Transverse colon (tissue), 4 donors: ENCODE measurements around the gene OR52E6.

Experiments used
- EP300 ChIP-seq: sonication (generic); formaldehyde crosslinking; IDR thresholded peaks from one replicate; pipeline ENCODE4 v1.6.1; 2017; ENCODE audit warnings: antibody characterized with exemption, low read depth
- POLR2A ChIP-seq: fragments of 450-650 bp; IDR thresholded peaks from one replicate; pipeline ENCODE4 v1.6.1; 2016; ENCODE audit warnings: antibody characterized with exemption, mild to moderate bottlenecking, moderate library complexity
- POLR2AphosphoS5 ChIP-seq, 3 donors: sonication (generic); formaldehyde crosslinking; IDR thresholded peaks; one replicate each; pipeline ENCODE4 v1.6.1; 2016; ENCODE audit warnings: antibody characterized with exemption in 3 of 3
- TF ChIP-seq, protein P1 (sequence below), 5 experiments: fragments of 200-600 bp in 3 of 5; fragments of 450-650 bp in 2 of 5; sonication (generic) in 3 of 5; IDR thresholded peaks; 1 replicate in 2 of 5; 2 replicates in 3 of 5; pipeline ENCODE4 v1.5.1; 2016 to 2017; ENCODE audit warnings: antibody characterized with exemption in 5 of 5, inconsistent platforms in 3 of 5, mild to moderate bottlenecking in 2 of 5, moderate library complexity in 1 of 5

DNA sequence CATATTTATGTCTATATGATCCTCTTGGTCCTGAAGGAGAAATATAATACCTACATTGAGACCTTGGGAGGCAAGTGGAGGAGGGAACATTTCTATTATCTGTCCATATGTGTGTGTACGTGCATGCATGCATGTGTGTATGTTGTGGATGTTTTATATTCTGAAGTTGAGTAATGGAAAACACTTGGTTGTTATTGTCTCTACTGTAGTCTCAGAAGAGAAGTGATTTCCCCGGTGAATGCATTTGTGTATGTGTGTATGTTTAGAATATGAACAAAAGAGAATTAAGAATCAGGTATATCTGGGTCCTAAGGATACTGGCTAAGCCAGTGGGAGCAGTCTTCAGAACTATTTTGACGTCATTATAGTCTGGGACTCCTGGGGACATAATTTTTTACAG is 50.5 kb downstream of the OR52E6 start, which contains the start of gene OR52N1:
- TF ChIP-seq, protein P1, sequence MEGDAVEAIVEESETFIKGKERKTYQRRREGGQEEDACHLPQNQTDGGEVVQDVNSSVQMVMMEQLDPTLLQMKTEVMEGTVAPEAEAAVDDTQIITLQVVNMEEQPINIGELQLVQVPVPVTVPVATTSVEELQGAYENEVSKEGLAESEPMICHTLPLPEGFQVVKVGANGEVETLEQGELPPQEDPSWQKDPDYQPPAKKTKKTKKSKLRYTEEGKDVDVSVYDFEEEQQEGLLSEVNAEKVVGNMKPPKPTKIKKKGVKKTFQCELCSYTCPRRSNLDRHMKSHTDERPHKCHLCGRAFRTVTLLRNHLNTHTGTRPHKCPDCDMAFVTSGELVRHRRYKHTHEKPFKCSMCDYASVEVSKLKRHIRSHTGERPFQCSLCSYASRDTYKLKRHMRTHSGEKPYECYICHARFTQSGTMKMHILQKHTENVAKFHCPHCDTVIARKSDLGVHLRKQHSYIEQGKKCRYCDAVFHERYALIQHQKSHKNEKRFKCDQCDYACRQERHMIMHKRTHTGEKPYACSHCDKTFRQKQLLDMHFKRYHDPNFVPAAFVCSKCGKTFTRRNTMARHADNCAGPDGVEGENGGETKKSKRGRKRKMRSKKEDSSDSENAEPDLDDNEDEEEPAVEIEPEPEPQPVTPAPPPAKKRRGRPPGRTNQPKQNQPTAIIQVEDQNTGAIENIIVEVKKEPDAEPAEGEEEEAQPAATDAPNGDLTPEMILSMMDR (IDR thresholded peaks at IDR 0.05), result no peak
- TF ChIP-seq POLR2AphosphoS5 (IDR thresholded peaks at IDR 0.05) (no peak), POLR2A (no peak), EP300 (no peak)
